GF-D8 (cell line): ENCODE data around the gene PPIC.

Source experiments
- DNase-seq: peaks from one replicate; lab custom pipeline; 2025; lab: John Stamatoyannopoulos, UW

Gene PPIC

DNA sequence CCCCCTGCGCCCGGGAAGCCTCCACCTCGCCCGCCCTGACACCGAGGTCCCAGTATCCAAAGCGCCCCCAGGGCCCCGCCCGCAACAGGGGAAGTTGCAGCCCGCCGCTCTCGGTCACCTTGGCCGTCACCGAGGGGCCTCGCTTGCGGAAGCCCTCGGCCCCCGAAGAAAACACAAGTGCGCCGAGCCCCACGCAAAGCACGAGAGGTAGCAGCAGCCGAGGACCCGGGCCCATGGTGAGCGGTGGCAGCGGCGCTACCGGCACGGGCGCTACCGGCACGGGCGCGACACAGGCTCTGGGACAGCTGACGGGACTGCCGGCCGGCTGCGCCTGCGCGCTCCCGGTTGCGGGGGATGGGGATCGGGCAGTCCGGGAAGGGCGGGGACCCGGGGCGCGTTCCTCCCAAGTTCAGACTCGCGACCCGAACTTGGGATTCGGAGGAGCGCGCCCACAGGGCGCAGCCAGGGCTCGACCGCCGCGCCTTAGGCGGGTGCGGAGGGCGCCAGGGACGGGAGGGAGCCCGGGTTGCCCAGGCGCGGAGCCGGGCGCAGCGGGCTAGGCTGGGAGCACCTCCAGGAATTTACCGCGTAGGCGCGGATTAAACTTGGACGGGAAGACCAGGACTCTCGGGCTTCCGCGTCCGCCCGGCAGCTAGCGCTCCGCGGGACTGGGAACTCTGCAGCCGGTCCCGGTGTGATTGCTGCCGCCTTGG, at the start of gene PPIC:
PPIC (minus strand) TSS at position 335 of the 713 bp plus-strand sequence; CDS start at position 235, 100 bp downstream.
- no peak for DNase-seq

DNA sequence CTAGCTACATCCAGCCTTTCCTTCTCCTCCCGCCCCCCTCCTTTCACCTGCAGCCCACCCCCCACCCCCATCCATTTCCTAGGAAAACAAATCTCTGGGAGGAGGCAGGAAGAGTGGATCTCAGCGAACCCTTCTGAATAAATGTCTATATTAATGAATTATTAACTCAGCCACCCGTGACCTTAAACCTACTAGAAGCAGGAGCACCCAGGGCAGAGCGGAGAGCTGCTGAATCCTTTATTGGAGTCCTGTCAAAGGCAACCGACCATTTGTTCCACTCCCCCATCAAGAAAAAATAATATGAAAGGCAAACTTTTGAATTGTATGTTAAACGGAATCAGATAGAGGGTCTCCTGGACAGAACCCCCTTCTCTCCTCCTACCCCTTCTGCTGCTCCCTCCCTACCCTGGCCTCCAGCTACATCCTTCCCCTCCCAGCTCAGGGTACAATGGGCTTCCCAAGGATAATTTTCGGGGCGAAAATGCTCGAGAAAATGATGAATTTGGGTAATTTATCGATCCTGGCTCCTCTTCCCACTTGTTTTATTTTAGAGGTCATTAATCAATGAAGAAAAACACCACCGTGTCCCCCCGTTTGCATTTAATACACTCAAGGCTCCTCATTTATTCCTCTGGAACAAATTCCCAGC, 49.2 kb upstream of the PPIC start:
- DNase-seq, result no peak

DNA sequence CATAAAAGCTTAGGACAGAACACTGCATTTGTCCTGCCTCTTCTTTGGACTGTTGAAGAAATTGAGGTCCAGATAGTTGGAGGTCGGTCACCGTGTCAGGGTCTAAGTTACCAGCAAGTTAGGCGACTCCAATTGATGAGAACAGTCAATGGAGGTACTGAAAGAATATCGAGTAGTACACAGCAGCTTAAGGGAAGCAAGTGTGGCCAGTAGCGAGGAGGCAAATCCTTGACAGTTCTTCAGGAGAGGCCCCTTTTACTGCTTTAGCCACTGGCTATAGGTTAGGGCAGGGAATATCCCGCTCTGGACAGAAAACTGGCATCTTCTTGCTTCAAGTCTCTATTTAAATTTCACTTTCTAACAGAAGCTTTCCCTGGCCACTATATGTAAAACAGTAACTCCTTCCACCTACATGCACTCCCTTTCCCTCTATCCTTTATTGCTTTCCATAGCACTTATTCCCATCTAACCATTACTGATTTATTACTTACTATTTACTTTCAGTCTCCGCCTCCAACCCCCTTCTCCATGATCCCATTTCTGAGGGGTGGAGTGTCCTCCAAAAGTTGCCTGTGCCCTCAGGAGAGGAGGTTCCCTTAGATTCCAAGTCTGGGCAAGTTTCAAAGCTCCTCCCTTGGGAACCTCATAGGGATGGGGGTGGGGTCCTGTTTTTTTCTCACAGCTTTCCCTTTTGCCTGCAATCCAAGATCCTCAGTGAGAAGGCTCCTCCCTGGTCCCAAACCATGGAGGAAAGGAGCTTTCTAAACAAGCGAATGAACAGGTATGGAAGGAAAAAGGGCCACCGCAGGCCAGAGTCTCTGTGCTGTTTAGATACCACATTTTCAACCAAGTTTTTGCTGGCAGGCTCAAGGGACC, 48.4 kb upstream of the PPIC start:
- DNase-seq, result no peak

DNA sequence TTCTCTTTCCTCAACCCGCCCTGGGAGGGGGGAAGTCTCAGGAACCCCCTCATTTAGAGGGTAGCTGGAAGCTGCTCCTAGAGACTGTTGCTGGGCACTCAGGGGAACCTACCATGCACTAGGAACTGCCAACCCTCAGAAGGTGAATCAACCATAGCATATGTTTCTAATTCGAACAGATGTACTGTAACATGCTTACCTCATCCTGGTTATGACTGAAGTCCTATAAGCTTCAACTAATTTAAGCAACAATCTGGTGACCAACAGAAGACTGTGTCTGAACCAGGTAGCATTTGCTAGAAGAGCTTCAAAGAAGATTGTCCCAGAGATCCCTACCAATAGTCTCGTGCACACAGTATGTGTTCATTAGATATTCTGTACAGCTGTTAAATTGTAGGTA, 46.8 kb upstream of the PPIC start:
- no peak for DNase-seq

DNA sequence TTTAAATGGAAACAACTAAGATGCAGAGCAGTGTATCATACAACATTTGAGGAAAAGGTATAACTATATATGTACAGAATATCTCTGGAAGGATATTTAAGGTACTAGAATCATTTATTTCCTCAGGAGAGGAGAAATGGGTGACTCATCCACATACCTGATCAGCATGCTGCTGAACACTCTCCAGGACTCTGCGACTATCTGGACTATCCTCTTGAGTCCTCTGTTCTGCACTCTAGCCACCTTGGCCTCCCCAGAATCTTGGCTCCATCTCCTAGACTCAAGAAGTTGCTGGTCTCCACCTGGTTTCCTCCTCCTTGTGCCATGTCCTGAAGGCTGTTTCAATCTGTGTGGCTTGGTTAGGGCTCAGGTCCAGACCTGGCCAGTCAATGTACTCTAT, 43.7 kb upstream of the PPIC start:
- DNase-seq, result no peak

DNA sequence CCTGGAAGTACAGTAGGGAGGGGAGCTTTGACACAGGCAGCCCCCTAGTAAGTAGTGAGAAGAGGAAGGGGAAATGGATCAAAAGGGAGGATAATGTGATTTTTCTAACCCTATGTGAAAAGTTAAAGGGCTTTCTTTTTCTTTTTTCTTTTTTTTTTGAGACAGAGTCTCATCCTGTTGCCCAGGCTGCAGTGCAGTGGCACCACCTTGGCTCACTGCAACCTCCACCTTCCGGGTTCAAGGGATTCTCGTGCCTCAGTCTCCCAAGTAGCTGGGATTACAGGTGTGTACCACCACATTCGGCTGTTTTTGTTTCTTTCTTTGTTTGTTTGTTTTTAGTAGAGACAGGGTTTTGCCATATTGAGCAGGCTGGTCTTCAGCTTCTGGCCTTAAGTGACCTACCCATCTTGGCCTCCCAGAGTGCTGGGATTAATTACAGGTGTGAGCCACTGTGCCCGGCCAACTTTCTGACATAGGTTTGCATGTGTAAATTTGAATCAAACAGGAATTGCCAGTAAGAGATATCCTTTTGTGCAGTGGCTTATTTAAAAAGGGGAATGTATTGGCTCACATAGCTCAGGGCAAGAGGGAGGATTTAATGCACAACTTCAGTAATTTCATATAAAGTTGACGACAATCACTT, 39.1 kb upstream of the PPIC start:
- no peak for DNase-seq

DNA sequence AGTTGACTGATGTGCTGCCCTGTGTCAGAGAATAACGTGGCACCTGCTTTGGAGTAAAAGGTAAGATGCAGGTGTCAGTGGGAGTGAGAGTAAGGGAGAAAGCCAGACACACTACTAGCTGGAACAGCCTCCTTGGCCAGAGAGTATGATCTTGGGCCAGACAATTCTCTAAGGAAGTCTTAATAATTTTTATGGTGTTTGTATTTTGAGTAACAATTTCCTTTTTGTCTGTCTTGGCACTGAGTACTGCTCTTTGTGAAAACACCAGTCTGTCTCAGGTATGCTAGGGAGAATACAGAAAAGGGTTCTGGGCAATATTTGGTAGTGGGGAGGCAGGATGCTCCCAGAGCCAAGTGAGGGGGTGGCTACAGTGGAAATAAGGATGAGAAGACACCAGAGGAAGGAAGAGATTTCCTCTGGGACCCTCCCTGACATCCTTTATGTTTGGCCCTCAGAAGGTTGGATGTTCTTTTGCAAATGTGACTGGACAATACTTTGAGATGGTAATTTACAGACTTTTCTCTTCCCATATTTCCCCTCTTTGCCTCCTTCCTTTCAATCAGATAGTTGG, 31.9 kb upstream of the PPIC start:
- no peak for DNase-seq

DNA sequence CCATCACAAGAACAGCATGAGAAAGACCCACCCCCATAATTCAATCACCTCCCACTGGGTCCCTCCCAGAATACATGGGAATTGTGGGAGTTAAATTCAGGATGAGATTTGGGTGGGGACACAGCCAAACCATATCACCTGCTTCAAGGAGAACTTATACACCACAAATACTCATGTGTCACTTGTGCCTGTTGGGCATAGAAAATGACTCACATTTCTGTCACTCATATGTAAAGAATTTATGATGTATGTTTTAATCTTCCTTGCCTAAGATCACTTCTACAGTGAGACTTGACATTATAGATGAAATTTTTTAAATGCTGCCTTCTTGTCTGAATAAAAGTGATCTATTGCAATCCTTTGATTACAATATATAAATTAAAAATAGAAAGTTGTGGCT, 29.5 kb upstream of the PPIC start:
- no peak for DNase-seq

DNA sequence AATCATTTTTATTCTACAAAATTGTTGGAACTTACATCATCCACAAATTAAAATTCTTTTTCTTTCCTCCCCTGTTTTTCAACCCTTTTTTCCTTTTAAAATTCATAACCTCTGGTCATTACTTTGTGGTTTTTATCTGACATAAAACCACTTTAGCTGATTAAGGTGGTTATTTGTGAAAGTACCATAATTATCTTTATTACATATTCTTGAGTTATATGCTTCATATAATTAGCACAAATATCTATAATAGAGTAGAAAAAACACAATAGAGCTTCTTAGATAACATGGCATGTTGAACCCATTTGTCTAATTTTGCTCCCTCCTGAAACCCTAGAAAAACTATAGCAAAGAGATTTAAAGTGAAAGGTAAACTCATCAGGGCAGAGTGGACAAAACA, 22.9 kb upstream of the PPIC start:
- no peak for DNase-seq

DNA sequence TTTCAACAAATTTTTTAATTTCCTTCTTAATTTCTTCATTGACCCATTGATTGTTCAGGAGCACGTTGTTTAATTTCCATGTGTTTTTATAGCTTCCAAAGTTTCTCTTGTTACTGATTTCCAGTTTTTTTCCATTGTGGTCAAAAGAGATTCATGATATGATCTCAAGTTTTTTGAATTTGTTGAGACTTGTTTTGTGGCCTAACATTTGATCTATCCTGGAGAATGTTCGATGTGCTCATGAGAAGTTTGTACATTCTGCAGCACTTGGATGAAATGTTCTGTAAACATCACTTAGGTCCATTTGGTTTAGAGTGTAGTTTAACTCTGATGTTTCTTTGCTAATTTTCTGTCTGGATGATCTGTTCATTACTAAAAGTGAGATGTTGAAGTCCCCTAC, 14.7 kb upstream of the PPIC start:
- no peak for DNase-seq

DNA sequence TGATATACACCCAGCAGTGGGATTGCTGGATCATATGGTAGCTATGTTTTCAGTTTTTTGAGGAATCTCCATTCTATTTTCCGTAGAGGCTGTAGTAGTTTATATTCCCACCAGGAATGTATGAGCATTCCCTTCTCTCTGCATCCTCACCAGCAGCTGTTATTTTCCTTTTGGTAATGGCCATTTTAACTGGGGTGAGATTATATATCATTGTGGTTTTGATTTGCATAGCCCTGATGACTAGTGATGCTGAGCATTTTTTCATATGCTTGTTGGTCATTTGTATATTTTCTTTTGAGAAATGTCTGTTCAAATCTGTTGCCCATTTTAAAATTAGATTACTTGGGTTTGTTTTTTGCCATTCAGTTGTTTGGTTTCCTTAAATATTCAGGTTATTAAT, 11.2 kb upstream of the PPIC start:
- DNase-seq, result no peak

DNA sequence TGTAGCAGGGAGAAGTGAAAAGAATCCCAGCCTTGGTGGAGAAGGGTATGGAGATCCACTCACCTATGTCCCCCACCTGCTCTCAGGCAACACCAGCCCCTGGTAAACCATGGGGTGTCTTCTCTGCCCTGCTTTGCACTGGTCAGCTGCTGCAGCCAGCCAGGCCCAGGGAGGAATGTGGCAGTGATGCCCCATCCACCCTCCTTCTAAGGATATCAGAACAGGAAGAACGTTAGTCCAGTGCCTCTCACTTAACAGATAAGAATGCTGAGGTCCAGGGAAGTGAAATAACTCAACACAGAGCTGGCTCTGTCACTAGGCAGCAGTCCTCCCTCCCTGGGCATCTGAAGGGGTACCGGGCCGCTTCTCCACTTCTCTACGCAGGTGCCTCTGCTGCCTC, 9.7 kb upstream of the PPIC start:
- DNase-seq, result no peak

DNA sequence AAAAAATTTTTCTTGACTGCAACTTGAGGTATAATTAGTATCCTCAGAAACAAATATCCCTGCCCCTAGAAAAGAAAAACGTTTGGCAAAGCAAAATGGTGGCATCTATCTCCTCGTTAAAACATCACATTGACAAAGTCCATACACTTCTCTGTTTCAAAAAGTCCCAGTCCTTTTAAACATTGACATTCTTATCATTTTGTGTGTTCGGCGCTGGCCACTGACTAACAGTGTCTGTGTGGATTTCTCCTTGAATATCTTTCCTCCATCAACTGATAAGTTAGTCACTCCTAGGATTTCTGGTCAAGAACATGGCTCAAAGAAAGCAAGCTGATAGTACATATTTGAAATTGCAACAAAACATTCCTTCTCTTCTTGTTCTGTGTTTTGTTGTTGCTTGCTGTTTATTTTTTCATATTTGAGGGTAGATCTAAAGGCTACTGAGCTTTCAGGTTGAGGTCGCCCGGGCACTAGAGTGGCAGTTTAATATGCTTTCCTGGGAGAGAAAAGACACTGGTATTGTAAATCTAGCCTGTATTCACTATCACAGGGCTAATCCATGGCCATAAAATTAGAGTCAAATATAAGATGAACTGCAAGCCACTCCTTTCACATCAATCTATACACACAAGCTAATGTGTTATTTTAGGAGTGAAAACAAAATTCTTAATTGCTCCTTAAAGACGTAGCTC, 8.5 kb upstream of the PPIC start:
- no peak for DNase-seq

DNA sequence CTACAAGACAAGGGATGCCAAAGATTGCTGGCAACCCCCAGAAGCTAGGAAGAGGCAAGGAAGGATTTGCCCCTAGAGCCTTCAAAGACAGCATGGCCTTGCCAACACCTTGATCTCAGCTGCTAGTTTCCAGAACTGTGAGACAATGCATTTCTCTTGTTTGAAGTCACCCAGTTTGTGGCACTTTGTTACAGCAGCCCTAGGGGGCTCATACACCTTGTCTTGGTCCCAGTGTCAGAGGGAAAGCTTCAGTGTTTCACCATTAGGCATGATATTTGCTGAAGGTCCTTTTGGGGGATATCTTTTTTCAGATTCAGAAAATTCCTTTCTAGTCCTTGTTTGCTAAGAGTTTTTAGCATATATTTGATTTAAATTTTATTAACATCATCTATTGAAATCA, 3.1 kb upstream of the PPIC start:
- DNase-seq, result no peak

DNA sequence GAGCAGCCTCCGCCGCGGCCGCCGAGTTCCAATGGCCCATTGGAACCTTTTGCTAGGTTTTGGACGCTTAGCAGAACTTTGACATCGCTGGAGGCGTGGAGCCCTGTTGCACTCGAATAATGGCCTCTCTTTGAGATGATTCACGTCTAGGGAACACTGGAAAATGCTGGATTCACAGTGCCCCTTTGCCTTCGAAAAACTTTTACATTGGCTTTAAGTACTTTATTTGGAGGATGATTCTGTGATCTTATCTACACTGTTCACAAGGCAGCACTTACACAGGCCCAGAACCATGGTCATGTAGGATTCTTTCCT, 536 bp upstream of the PPIC start:
- no peak for DNase-seq

DNA sequence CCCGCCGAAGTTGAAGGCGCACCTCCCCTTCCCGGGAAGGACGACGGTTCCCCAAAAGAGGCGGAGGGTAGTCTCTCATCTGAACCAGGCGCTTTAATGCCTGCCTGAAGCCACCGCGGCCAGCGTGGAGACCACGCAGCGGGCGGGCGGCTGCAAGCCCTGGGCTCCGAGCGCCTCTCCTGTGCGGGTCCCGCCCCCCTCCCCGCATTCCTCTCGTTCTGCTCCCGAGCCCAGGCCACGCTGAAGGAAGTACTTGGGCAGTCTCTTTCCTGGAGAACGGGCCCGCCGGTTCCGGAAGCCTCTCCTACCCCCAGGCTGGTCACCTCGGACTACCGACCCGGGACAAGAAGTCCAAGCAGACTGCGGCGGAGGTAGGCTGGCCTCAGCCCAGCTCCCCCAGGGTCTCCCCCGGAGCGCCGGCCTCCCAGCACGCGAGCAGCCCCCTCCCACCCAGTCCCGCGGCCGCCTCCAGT, 571 bp downstream of the PPIC start:
- DNase-seq, result no peak

DNA sequence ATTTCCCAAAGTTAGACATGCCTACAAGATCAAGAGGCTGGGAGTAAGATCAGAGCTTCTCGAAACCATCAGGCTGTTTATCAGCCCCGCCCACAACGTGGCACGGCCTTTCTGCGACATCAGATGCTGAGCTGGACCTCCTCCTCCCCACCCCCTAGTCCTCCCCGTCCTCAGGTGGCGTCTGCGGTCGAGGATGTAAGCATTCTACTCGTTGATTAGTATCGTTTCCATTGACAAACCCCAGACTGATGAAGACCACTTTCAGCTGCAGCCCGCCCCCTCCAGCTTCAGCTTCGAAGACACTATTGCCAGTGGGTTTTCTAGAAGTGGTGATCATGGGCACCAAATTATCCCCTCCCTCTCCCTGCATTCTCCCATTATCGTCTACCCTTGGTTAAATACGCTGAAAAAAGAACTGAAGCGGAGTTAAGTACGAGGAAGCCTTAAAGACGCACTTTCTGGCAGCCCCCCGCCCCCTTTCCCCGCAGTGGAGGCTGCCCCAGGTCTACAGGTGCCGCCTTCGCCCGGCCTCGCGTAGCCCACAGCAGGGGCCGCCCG, 1.1 kb downstream of the PPIC start:
- no peak for DNase-seq

DNA sequence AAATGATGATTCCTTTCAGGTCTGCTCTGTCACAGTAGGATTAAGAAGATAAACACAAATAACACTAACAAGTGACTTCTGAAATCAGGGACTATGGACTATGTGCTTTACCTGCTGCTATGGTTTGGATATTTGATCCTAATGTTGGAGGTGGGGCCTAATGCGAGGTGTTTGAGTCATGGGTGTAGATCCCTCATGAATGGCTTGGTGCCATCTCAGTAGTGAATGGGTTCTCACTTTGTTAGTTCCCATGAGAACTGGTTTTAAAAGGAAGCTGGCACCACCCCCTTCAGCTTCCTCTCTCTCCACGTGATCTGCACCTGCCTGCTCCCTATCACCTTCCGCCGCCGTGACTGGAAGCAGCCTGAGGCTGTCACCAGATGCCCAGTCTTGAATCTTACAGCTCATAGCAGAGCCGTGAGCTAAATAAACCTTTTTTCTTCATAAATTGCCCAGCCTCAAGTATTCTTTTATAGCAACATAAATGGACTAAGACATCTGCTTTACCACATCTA, 3.3 kb downstream of the PPIC start:
- DNase-seq, result no peak

DNA sequence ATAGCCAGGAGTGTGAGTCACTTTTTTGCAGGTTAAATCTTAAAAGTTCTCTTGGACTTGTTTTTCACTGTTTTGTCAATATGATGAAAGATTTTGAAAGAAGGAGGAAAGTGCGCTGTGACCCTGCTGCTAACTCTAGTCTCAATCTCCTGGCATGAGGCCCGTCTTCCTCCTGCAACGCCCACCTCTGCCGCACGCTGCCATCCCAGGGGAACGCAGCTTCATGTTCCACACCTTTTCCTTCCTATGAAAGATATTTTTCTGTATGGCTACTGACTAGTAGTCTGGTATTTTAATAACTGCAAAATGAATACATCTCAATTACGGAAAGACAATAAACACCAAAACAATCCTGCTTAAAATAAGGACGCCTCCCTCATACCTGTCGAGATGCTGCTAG, 8.3 kb downstream of the PPIC start:
- no peak for DNase-seq

DNA sequence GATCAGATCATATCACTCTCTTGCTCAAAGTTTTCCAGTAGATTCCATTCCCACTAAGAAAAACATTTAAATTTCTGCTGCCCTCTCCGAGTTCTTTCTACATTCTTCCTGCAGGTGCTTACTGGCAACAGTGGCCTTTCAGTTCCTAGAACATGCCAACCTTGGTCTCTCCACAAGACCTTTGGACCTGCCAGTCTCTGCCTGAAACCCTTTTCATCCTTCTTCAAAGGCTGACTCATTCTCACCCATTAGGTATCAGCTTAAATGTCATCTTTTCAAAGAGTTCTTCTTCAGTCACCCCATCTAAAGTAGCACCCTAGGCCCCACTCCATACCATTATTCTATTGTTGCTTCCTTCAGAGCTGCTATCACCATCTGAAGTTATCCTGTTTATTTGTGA, 21.8 kb downstream of the PPIC start:
- DNase-seq, result no peak

DNA sequence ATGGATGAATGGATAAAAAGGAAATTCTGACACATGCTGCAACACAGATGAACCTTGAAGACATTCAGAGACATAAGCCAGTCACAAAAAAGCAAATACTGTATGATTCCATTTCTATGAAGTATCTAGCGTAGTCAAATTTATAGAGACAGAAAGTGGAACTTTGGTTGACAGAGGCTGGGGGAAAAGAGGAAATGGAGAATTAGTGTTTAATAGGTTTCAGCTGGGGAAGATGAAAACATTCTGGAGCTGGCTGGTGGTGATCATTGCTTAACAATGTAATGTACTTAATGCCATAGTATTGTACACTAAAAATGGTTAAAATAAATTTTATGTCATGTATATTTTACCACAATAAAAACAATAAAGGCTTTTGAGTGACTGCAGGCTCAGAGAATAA, 24.2 kb downstream of the PPIC start:
- no peak for DNase-seq
